Pons (tissue), 1 donor: ENCODE measurements around the gene SSC5D.
"Not testable (repeated sequence)": the region's sequence is repeated elsewhere in the genome, so short reads cannot be mapped to it uniquely, and the experiment has no call there.

Experiments used
- DNase-seq: peaks from one replicate; pipeline ENCODE4 v3.0.0-alpha.2; 2016; ENCODE audit warnings: low spot score

SSC5D gene

DNA sequence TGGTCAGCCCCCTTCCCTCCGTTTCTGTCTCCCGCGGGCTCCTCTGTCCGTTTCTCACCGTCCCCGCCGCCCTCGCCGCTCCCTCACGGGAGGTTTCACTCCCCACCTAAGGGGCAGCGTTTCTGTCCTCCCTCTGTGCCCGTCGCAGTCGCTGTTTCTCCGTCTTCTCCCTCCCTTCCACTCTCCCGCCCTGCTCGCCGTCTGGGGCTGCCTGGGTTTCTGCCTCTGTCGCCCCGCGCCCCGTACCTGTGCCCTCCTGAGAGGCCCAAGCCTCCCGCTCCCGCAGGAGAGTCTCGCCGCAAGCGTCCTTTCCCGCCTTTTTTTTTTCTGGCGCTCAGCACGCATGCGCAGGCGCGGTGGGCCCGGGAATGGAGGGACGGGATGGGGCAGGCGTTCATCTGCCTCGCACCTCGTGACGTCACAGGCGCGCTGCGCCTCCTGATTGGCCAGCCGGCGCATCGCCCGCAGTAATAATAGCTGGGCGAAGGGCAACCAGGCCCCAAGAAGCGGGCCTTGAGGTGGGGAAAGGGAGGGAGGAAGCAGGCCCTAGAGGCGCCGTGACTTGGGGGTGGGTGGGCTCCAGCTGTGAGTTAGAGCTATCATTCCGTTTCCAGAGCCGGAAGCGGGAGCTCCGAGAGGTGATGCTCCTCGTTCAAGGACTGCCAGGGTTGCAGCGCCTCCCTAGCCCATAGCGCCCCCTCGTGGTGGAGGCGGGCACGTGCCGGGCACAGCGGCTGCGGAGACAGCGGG is 15.4 kb downstream of the SSC5D start:
- peak; percentile 96 for DNase-seq

DNA sequence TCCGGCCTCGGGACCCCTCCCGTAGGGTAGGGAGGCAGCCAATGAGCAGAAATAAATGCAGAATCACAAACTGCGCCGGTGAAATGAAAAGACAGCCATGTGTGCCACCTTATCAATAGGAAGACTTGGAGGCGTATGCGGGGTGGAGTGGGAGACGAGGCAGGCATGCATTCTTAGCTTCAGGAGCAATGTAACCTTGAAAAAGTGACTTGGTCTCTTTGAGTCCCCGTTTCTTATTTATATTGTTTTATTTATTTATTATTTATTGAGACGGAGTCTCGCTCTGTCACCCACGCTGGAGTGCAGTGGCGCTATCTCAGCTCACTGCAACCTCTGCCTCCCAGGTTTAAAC is 16.0 kb downstream of the SSC5D start:
- DNase-seq: no peak

- no peak for DNase-seq
These were observed 16.7 kb downstream of the SSC5D start for GRCh38 chr19:55504981-55505380.

- no peak for DNase-seq
These were observed 19.9 kb downstream of the SSC5D start for GRCh38 chr19:55508120-55508519.

DNA sequence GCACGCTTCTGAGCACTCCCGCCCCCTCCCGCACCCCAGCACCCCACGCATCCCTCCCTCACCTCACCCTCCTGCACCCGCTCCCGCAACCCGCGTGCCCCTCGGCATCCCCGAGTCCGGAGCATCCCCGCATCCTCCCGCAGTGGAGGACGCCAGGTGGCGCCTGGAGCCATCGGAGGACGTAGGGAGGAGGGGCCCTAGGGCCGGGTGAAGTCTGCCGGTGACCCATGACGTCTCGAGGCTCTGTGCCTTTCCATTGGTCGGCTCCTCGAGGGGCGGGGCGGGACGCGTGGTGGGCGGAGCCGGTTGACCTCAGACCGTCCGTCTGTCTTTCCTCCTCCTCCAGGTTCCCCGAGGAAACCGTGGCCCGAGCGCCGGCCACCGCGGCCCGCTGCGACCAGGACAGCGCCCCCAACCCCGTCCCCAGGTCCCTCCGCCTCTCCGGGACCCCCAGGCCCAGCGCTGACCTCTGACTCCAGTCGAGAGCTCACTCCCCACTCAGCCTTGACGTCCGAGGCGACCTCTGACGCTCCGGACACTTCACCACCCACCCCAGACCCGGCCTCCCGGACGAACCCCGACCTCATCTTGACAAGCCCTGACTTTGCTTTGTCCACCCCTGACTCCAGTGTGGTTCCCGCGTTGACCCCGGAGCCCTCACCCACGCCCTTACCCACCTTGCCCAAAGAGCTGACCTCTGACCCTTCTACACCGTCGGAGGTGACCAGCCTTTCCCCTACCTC is 28.8 kb downstream of the SSC5D start:
- DNase-seq: peak; percentile 93

DNA sequence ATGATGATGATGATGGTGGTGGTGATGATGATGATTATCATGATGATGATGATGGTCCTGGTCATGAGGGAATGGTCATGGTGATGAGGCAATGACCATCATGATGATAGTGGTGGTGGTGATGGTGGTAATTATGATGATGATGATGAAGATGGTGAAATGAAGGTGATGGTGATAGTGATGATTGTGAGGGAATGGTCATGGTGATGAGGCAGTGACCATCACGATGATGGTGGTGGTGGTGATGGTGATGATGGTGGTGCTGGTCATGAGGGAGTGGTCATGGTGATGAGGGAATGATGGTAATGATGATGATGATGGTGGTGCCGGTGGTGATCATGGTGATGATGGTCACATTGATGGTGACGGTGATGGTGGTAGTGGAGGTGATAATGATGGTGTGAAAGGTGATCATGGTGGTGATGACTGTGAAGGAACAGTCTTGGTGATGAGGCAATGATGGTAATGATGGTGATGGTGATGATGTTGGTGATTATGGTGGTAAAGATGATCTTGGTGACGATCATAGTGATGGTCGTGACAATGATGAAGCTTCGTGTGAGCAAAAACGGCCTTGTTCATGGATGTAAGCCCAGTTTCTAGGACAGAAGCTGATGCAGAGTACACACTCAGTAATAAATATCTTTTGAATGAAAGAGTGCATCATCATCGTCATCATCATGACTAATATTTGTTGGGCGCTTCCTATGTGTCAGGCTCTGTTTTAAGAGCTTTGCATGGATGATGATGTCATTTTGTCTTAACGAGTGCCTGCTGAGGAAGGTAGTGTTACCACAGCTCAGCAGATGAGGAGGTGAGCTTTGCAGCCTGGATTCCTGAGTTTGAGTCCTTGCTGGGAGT is 31.4 kb downstream of the SSC5D start:
- no peak for DNase-seq

DNA sequence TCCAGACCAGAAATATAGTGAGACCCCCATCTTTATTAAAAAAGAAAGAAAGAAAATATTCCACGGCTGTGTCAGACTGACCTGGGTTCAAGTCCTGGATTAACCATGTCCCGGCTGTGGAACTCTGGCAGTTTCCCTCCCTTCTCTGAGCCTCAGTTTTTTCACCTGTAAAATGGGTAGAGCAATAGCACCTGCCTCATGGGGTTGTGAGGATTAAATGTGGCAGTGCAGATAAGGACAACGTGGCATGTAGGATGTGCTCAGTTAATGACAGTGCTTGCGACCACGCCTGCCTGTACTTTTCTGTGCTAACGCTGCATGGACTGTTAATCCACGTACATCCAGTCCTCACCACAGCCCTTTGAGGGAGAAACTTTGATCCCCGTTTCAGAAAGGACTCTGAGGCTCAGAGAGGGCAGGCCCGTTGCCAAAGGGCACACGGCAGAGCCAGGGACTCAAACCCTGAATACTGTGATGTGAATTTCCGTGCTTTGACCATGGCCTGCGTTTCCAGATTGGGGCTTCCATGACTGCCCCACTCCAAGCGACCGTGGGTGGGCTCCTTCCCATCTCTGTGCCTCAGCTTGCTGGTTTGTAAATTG is 32.6 kb downstream of the SSC5D start:
- no peak for DNase-seq

GRCh38 chr19:55525289-55526101 is 37.3 kb downstream of the SSC5D start:
- DNase-seq: no peak

- peak; percentile 13 for DNase-seq
These were observed 38.3 kb downstream of the SSC5D start for GRCh38 chr19:55526216-55527196.

DNA sequence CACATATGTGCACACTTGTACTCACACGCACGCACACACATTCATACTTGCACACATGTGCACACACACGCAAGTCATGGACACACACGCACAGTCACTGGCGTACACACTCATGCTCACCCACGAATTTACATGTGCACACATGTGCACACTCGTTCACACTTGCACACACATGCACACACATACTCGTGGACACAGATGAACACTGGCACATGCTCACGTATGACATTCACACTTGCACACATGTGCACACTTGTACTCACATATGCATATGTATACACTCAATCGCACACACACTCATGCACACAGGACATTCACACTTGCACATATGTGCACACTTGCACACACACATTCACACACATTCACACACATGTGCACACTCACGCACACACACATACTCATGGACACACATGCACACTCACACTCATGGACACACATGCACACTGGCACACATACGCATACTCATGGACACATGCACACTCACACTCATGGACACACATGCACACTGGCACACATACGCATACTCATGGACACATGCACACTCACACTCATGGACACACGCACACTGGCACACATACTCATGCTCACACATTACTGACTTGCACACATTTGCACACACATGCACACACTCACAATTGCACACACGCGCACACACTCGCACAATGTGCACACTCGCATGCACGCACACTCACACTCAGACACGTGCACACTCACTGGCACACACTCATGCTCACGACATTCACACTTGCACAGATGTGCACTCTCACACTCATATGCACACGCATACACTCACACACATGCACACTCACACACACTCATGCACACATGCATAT is 39.2 kb downstream of the SSC5D start:
- DNase-seq: no peak

DNA sequence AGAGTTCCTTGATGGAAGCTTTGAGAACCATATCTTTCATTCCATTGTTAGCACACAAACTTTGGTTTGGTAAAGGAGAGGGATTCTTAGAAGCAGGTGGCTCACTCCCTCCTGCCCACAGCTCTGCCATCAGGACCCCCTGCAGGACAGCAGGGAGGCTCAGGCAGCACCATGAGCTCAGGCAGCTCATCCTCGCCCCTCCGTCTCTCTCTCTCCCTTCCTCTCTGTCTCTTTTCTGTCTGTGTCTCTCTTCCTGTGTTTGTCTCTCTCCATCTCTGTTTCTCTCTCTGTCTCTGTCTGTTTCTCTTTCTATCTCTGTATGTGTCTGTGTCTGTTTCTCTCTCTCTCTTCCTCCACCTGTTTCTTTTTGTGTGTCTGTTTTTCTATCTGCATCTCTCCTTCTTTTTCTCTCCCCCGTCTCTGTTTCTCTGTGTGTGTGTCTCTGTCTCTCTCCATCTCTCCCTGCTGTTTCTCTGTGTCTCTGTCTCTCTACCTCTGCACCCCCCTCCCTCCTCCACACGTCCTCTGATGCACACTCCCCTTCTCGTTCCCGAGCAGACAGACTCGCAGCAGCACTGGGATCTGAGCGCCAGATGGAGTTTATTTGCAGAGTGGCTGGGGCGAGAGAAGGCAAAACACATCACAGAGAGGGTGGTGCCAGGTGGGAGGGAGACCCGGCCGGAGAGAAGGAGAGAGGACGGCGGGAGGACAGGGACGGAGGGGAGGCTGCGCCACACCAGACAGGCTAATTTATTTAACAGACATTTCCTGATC is 40.0 kb downstream of the SSC5D start:
- no peak for DNase-seq

- DNase-seq: no peak
These were observed 41.5 kb downstream of the SSC5D start for GRCh38 chr19:55529636-55530234.

DNA sequence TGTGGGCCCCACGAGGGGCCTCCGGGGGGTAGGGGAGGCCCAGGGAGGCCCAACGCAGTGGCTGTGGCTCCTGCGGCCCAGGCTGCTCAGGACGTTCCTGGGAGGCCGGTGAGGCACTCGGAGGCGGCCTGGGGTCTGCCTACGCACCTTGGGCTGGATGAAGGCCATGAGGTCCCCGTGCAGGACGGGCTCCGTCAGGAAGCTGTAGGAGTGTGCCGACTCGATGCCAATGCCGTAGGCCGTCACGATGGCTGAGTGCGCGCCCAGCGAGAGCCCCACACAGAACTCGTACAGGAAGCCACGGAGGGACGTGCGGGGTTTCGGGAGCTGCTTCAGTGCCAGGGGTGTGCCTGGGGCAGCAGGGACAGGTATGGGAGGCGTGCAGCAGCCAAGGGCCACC is 42.8 kb downstream of the SSC5D start:
- DNase-seq: no peak

DNA sequence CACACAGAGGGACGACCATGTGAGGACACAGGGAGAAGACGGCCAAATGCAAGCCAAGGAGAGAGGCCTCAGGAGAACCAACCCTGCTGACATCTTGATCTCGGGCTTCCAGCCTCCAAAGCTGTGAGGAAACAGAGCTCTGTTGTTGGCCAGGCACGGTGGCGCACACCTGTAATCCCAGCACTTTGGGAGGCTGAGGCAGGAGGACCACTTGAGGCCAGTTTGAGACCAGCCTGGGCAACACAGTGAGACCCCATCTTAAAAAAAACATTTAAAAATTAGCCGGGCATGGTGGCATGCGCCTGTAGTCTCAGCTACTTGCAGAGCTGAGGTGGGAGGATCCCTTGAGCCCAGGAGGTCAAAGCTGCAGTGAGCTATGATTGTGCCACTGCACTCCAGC is 46.0 kb downstream of the SSC5D start:
- not testable (repeated sequence) for DNase-seq

GRCh38 chr19:55535173-55535964 is 47.1 kb downstream of the SSC5D start:
- no peak for DNase-seq

- no peak for DNase-seq
These were observed 47.7 kb downstream of the SSC5D start for GRCh38 chr19:55535965-55536350.

DNA sequence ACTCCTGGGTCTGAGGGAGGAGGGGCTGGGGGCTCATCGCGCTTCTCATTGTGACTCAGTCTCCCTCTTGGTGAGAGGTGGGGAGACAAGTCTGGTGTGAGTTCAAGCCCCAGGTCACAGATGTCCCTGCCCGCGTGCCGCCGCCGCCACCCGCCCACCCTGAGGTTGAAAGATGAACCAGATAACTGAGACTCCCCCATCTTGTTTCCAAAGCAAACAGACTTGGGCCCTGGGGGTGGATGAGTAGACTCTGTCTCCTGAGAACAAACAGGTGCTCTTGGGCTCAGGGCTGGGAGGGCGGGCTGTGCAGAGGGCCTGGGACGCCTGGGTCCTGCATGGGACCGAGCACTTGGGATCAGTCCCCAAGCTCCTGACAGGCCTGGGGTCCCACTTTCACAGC is 48.1 kb downstream of the SSC5D start:
- DNase-seq: no peak
